GM23248 (cell line): ENCODE measurements around the gene C5orf63.

Experiments
- EZH2 ChIP-seq: fragments of 200-600 bp; sonication (generic); IDR thresholded peaks from 2 replicates; pipeline ENCODE4 v1.6.1; 2018; ENCODE audit warnings: antibody characterized with exemption, mild to moderate bottlenecking; ENCODE audit not compliant: insufficient read depth, poor library complexity, severe bottlenecking
- EZH2phosphoT487 ChIP-seq: fragments of 200-600 bp; sonication (generic); IDR thresholded peaks from 2 replicates; pipeline ENCODE4 v1.6.1; 2018; ENCODE audit warnings: antibody characterized with exemption, moderate library complexity, mild to moderate bottlenecking, low read depth; ENCODE audit not compliant: insufficient read depth

GRCh38 chr5:127011961-127012644 is 61.2 kb downstream of the C5orf63 start:
- no peak for TF ChIP-seq EZH2
- TF ChIP-seq EZH2phosphoT487: no peak
